ENCODE measurements around the gene PIGM.

PIGM gene

DNA sequence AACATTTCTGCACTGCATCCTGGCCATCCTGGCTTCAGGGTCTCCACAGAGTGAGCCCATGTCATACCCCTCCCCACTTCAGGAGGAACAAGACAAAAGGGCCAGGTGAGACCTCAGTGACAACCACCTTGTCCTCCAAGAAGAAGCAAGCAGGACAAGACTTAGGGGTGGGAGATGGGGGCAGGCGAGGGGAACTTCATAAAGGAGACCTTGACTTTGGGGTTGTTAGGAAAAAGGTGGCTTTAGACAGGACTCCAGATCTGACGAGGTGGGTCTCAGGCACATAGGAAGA is 53.7 kb downstream of the PIGM start:
- TF ChIP-seq GABPA (IDR thresholded peaks at IDR 0.05; ENCODE audit: low read depth), result no peak
- TF ChIP-seq, protein P1, sequence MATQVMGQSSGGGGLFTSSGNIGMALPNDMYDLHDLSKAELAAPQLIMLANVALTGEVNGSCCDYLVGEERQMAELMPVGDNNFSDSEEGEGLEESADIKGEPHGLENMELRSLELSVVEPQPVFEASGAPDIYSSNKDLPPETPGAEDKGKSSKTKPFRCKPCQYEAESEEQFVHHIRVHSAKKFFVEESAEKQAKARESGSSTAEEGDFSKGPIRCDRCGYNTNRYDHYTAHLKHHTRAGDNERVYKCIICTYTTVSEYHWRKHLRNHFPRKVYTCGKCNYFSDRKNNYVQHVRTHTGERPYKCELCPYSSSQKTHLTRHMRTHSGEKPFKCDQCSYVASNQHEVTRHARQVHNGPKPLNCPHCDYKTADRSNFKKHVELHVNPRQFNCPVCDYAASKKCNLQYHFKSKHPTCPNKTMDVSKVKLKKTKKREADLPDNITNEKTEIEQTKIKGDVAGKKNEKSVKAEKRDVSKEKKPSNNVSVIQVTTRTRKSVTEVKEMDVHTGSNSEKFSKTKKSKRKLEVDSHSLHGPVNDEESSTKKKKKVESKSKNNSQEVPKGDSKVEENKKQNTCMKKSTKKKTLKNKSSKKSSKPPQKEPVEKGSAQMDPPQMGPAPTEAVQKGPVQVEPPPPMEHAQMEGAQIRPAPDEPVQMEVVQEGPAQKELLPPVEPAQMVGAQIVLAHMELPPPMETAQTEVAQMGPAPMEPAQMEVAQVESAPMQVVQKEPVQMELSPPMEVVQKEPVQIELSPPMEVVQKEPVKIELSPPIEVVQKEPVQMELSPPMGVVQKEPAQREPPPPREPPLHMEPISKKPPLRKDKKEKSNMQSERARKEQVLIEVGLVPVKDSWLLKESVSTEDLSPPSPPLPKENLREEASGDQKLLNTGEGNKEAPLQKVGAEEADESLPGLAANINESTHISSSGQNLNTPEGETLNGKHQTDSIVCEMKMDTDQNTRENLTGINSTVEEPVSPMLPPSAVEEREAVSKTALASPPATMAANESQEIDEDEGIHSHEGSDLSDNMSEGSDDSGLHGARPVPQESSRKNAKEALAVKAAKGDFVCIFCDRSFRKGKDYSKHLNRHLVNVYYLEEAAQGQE (IDR thresholded peaks at IDR 0.05; ENCODE audit: insufficient replicate concordance, low read depth), result no peak
- no peak for TF ChIP-seq SPI1 (IDR thresholded peaks at IDR 0.05; ENCODE audit: borderline replicate concordance, low read depth)
- TF ChIP-seq, protein P2, sequence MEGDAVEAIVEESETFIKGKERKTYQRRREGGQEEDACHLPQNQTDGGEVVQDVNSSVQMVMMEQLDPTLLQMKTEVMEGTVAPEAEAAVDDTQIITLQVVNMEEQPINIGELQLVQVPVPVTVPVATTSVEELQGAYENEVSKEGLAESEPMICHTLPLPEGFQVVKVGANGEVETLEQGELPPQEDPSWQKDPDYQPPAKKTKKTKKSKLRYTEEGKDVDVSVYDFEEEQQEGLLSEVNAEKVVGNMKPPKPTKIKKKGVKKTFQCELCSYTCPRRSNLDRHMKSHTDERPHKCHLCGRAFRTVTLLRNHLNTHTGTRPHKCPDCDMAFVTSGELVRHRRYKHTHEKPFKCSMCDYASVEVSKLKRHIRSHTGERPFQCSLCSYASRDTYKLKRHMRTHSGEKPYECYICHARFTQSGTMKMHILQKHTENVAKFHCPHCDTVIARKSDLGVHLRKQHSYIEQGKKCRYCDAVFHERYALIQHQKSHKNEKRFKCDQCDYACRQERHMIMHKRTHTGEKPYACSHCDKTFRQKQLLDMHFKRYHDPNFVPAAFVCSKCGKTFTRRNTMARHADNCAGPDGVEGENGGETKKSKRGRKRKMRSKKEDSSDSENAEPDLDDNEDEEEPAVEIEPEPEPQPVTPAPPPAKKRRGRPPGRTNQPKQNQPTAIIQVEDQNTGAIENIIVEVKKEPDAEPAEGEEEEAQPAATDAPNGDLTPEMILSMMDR (IDR thresholded peaks at IDR 0.05; ENCODE audit: insufficient read depth, low read length), result no peak
- no peak for TF ChIP-seq POLR2AphosphoS5 (IDR thresholded peaks at IDR 0.05; ENCODE audit: low read depth)
- Histone ChIP-seq H3K27me3 (ENCODE audit: insufficient read depth, poor library complexity, severe bottlenecking) (peaks cover 17% of the 10 kb centered on the region), H3K27ac (replicated peaks) (no peak overlapping the region), H3K4me3 (replicated peaks; ENCODE audit: insufficient read depth, low read length) (no peak overlapping the region)
- no peak for DNase-seq (ENCODE audit: low read depth in 1 of 2, low spot score in 1 of 2)

DNA sequence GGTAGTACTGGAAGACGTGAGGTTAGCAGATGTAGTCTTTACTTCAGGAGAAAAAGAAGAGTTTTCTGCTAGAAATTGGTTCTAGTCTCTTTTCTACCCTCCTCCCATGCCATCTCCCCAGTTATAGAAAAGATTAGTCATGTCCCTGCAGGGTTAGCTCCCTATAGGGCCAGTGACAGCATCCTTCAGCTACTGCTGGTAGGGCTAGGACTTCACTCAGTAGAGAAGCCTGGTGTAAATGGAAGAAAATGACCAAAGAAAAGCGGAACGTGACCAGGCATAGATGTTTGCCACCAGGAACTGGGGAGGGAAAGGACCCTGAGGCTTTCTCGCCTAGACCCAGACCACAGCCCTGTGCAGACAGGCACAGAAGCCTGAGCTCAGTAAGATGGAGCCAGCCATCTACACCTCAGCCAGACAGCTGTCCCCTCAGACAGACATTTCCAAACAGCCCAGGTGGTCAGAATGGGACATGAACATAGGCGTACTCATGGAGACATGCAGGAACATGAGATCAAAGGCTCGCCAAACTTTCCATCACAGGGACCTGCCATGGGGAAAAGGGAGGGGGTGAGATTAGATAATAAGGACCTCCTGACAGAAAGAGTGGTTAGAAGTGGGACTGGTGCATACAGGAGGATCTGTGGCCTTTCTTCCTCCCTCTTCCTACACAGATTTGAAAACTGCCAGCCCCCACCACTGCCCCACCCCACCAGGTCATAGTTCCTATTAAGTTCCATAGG is 54.3 kb downstream of the PIGM start:
- no peak for DNase-seq (ENCODE audit: low read depth in 1 of 2, low spot score in 1 of 2)
- H3K27me3 ChIP-seq (ENCODE audit: insufficient read depth, poor library complexity, severe bottlenecking), result peaks cover 14% of the 10 kb centered on the region
- H3K27ac ChIP-seq (replicated peaks), result no peak overlapping the region
- no peak overlapping the region for H3K4me3 ChIP-seq (replicated peaks; ENCODE audit: insufficient read depth, low read length)
- TF ChIP-seq SPI1 (IDR thresholded peaks at IDR 0.05; ENCODE audit: borderline replicate concordance, low read depth) (no peak), GABPA (IDR thresholded peaks at IDR 0.05; ENCODE audit: low read depth) (no peak), POLR2AphosphoS5 (IDR thresholded peaks at IDR 0.05; ENCODE audit: low read depth) (no peak)
- TF ChIP-seq, protein P1 (IDR thresholded peaks at IDR 0.05; ENCODE audit: insufficient replicate concordance, low read depth), result no peak
- TF ChIP-seq, protein P2 (IDR thresholded peaks at IDR 0.05; ENCODE audit: insufficient read depth, low read length), result no peak
